Measurements from ENCODE around the gene URI1. TPM values are rescaled to one million over a fixed set of nuclear protein-coding genes. Genes with fewer than 3 reads are reported as not detected.
"Not testable (repeated sequence)": the region's sequence is repeated elsewhere in the genome, so short reads cannot be mapped to it uniquely, and the experiment has no call there.

Gene URI1
- total RNA-seq, 2 donors from 2014 or later, result 38.2 to 60.7 TPM

DNA sequence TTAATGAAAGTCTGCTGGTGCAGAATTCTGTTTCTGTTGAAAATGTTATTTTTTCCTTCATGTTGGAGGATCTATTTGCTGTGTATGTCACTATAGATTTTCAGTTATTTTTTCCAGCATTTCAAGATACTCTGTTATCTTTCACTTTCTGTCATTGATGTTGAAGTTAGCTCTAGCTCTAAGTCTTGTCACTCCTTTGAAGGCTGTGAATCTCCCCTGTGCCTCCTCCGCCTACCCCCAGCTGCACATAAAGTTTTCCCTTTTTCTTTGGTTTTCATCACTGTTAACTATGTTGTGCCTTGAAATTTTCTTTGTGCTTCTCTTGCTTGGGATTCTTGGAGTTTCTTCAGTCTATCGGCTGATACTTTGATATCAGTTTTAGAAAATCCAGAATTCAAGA lies 20.8 kb downstream of the URI1 start:
- ATAC-seq, result no peak
- TF ChIP-seq, protein P1, sequence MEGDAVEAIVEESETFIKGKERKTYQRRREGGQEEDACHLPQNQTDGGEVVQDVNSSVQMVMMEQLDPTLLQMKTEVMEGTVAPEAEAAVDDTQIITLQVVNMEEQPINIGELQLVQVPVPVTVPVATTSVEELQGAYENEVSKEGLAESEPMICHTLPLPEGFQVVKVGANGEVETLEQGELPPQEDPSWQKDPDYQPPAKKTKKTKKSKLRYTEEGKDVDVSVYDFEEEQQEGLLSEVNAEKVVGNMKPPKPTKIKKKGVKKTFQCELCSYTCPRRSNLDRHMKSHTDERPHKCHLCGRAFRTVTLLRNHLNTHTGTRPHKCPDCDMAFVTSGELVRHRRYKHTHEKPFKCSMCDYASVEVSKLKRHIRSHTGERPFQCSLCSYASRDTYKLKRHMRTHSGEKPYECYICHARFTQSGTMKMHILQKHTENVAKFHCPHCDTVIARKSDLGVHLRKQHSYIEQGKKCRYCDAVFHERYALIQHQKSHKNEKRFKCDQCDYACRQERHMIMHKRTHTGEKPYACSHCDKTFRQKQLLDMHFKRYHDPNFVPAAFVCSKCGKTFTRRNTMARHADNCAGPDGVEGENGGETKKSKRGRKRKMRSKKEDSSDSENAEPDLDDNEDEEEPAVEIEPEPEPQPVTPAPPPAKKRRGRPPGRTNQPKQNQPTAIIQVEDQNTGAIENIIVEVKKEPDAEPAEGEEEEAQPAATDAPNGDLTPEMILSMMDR (IDR thresholded peaks at IDR 0.05), result no peak
- no peak for TF ChIP-seq POLR2A (IDR thresholded peaks at IDR 0.05)
- 84 to 85% methylated on average over 2 of the region's 2 CpGs for WGBS, 2 donors

GRCh38 chr19:29963576-29963975 lies 21.5 kb downstream of the URI1 start:
- ATAC-seq, result no peak

More for the DNA sequence above, 20.8 kb downstream of the URI1 start:
- Histone ChIP-seq H3K4me3 (no peak overlapping the region), H3K4me1 (peaks cover 25% of the 10 kb centered on the region), H3K9me3 (no peaks in the 10 kb centered on the region), H3K27ac (no peak overlapping the region), H3K27me3 (no peaks in the 10 kb centered on the region), H3K36me3 (replicated peaks in 1 of 2; ENCODE audit: insufficient read depth in 1 of 2, low read depth in 2 of 2) (no peaks in the 10 kb centered on the region)
- DNase-seq, result no peak
- intact Hi-C loops (cut with DNase I), result no loop called here

DNA sequence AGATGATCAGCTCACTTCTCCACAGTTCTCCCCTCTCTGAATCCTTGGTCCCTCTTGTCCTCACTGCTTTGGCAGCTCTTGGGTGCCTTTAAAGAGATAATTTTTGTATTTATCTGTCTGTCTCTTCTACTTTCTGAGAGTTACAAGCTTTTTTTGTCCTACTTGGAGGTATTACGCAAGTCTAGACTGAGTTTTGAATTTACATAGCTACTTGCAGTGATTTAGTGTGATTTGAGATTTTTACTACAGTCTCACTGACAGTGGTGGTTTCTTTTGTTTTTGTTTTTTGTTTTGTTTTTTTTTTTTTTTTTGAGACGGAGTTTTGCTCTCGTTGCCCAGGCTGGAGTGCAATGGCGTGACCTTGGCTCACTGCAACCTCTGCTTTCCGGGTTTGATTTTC lies 22.1 kb downstream of the URI1 start:
- WGBS, 2 donors, result 71 to 73% methylated on average over 5 of the region's 5 CpGs
- Histone ChIP-seq H3K4me1 (peaks cover 25% of the 10 kb centered on the region), H3K36me3 (replicated peaks in 1 of 2; ENCODE audit: insufficient read depth in 1 of 2, low read depth in 2 of 2) (no peaks in the 10 kb centered on the region), H3K27me3 (no peaks in the 10 kb centered on the region), H3K27ac (peak overlapping the region in 1 of 4 donors; percentile 42), H3K4me3 (no peak overlapping the region), H3K9me3 (no peaks in the 10 kb centered on the region)
- TF ChIP-seq, protein P1 (IDR thresholded peaks at IDR 0.05), result no peak
- TF ChIP-seq POLR2A (IDR thresholded peaks at IDR 0.05), result no peak
- ATAC-seq (no peak), DNase-seq (no peak)
- intact Hi-C loops (cut with DNase I), result no loop called here

More at GRCh38 chr19:29963576-29963975, 21.5 kb downstream of the URI1 start:
- no peaks in the 10 kb centered on the region for H3K27me3 ChIP-seq
- H3K4me1 ChIP-seq, result peaks cover 25% of the 10 kb centered on the region
- intact Hi-C loops (cut with DNase I), result no loop called here
- no peaks in the 10 kb centered on the region for H3K36me3 ChIP-seq (replicated peaks in 1 of 2; ENCODE audit: insufficient read depth in 1 of 2, low read depth in 2 of 2)
- peak in 1 of 4 donors; percentile 26 for DNase-seq
- TF ChIP-seq, protein P1 (IDR thresholded peaks at IDR 0.05), result no peak
- no peak for TF ChIP-seq POLR2A (IDR thresholded peaks at IDR 0.05)
- no peaks in the 10 kb centered on the region for H3K9me3 ChIP-seq
- 38 to 51% methylated on average over 4 of the region's 4 CpGs for WGBS, 2 donors
- peak overlapping the region in 1 of 4 donors; percentile 42 for H3K27ac ChIP-seq
- H3K4me3 ChIP-seq, result no peak overlapping the region

- 73 to 79% methylated on average over 4 of the region's 4 CpGs for whole genome bisulfite sequencing, 2 donors
- H3K4me1 ChIP-seq, result peaks cover 25% of the 10 kb centered on the region
- TF ChIP-seq, protein P1 (IDR thresholded peaks at IDR 0.05), result no peak
- TF ChIP-seq POLR2A (IDR thresholded peaks at IDR 0.05), result no peak
Observed at GRCh38 chr19:29965492-29965891, 23.5 kb downstream of the URI1 start.

GRCh38 chr19:29966142-29966541 lies 24.1 kb downstream of the URI1 start:
- H3K27ac ChIP-seq; H3K4me3 ChIP-seq; H3K27me3 ChIP-seq; DNase-seq; H3K9me3 ChIP-seq; H3K36me3 ChIP-seq (replicated peaks in 1 of 2; ENCODE audit: insufficient read depth in 1 of 2, low read depth in 2 of 2); ATAC-seq; intact Hi-C loops (cut with DNase I): not testable (repeated sequence)
- 73 to 87% methylated on average over 3 of the region's 3 CpGs for WGBS, 2 donors
- peaks cover 30% of the 10 kb centered on the region for H3K4me1 ChIP-seq

More at GRCh38 chr19:29965492-29965891, 23.5 kb downstream of the URI1 start:
- Histone ChIP-seq H3K27ac (no peak overlapping the region), H3K4me3 (no peak overlapping the region), H3K9me3 (no peaks in the 10 kb centered on the region), H3K36me3 (replicated peaks in 1 of 2; ENCODE audit: insufficient read depth in 1 of 2, low read depth in 2 of 2) (no peaks in the 10 kb centered on the region), H3K27me3 (no peaks in the 10 kb centered on the region)
- ATAC-seq, result no peak
- DNase-seq, result no peak
- intact Hi-C loops (cut with DNase I), result no loop called here

Measured in body of pancreas (tissue), 4 donors.